Activated effector memory CD4-positive, alpha-beta T cell treated with Interleukin-2 at 50 U/mL for 16 hours (primary cell): ENCODE results near the gene CLIC6.

Experiments
- DNase-seq: peaks from one replicate; pipeline ENCODE4 v3.0.0-alpha.2; 2020

CLIC6 gene

DNA sequence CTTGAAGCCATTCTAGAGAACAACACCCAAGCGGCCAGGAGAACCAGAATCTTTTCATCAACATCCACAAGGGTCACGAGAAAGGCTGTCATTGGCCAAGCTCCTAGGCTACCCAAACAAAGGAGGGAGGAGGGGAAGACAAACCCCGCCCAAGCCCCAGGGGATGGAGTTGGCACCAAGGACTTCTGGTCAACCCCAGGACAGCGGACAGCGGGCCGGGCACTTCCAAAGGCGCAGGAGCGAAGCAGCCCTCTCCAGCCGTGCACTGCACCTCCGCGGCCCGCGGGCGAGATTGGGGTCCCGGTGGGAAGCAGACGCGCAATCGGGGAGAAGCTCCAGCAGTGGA, at the start of gene CLIC6:
TSS of gene CLIC6 (plus strand) at position 192 of the 346 bp plus-strand sequence. CDS start 395 bp downstream, outside the sequence.
- DNase-seq = no peak

DNA sequence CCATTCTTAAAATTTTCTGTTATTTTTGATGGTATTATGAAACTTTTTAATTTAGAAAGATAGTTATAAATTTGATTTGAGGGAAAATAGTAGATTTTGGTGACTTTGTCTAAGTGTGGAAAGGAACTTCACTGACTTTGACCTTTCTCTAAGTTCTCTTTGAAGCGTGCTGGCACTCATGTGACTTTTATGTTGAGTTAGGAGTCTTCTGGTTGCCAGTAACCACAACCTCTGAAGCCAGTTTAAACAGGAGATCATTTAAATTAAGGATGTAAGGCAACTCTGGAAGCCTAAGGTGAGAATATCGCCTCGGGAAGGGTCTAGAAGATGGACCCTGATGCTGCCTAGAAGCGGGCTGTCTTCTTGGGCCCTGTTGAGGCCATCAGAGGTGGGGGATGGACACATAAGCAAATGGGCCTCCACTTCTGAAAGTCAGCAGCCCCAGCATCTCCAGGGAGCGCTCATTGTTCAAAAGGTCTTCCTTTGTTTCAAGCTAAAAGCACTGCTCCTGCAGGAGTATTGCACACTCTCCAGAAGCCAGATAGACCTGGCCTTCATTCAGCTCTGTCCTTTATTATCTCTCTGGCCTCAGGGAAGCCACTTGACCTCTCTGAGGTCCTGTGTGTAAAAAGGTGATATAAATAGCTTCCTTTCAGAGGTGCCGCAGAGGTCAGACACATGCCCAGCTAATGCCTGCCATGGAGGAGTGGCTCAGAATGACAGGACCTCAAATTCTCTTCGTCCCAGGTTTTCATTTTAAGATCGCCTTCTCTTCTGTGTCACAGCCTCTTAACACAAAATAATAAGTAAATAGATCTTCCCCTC, 48.7 kb upstream of the CLIC6 start:
- DNase-seq = no peak

DNA sequence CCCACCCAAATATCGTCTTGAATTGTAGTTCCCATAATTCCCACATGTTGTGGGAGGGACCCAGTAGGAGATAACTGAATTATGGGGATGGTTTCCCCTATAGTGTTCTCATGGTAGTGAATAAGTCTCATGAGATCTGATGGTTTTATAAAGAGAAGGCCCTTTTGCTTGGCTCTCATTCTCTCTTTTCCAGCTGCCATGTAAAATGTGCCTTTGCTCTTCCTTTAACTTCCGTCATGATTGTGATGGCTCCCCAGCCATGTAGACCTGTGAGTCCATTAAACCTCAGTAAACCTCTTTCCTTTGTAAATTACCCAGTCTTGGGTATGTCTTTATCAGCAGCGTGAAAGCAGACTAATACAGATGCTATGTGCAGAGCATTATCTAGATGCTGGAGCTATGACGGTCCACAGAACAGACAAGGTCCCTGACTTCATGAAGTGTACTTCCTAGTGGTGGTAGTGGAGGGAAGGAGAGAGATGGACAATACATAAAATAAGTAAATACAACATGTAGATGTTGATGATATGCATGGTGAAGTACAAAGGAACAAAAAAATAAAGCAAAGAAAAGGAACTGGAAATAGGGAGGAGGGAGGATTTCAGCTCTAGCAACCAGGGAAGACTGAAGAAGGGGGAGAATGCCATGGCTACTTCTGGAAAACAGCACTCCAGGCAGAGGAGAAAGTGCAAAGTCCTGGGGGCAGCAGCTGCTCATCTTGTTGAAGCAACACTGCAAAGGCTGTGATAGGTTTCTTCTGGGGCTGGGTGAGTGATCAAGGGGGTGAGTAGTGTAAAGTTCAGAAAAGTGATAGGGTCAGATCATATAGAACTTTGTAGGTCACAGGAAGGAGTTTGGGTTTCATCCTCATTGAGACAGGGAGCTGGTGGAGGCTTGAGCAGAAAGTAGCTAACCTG, 47.1 kb upstream of the CLIC6 start:
- no peak for DNase-seq

DNA sequence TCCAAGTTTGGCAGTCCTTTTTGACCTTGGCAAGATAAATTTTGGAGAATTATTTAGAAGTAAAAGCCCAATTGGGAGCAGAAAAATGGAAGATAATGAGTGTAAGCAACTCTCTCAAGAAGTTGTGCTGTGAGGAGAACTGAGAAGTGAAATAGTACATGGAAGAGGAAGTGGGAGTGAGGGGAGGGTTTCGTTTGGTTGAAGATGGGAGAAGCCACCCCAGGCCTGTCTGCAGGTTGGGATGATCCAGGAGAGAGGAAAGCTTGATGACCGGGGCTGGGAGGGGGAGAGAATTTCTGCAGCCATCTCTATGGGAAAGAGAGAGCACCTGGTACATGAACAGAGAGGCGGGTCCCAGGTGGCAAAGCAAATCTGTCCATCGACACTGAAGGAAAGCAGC, 45.3 kb upstream of the CLIC6 start:
- no peak for DNase-seq

DNA sequence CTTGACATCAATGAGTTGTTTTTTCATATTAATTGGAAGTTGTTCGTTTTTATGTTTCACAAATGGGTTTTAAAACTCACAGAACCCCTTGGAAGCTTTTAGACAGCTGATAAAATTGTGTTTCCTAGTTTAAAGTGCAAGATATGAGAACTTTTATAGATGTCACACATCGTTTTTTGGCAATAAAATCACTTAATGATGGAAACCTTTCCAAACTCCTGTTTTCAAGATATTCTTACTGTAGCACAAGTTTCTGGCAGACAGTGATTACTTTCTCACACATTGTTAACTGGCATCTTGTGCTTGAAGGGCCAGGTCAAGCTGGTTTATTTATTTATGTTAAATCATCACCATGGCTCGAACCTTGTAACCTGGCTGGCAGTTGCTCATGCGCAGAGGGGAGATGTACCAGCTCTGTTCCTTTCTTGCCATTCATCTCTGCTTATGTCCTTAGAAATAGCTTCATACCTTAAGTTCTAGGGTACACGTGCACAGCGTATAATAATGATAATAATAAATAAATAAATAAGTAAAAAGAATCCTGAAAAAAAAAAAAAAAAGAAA, 43.7 kb upstream of the CLIC6 start:
- DNase-seq = no peak

DNA sequence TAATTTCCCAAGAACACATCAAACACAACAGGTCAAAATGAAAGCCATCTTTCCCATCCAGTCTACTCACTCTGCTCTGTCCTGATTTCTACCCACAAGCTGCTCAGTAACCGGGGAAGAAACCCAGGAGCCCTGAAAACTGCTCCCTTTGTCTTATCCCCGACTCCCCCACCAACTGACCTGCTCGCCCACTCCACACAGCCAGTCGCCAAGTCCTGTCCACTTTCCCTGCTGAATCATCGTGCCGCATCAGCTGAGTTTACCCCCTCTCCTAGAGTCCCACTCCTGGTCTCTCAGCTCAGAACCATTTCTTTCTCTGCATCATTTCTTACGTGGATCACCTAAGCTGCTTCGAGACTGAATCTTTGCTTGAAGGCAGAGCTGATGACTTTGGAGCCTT, 42.7 kb upstream of the CLIC6 start:
- DNase-seq = no peak

DNA sequence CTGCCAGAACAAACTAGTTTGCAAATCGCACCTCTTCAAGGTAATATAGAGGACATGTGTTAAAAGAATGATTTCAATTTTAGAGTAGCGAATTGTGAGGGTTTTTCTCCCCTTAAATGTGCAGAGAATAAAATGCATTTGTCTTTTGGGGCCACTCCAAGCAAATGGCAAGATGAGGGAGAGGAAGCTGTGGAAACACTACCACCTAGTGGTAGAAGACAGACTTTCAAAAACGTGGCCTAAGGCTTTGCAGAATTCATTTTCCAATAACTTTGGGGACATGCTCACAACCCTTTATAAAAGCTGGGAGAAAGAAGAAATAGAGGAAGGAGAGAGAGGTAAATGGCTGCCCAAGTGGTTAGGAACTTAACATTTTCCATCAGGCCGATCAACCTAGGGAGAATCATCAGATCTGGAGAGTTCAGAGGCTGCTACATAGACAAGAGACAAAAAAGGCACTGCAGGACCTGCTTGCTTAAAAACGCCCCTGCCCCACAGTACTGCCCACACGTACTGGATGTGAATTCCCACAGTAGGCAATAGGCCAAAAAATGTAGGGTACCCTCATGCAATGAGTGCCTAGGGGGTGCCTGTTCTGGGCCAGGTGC, 38.2 kb upstream of the CLIC6 start:
- DNase-seq = no peak

DNA sequence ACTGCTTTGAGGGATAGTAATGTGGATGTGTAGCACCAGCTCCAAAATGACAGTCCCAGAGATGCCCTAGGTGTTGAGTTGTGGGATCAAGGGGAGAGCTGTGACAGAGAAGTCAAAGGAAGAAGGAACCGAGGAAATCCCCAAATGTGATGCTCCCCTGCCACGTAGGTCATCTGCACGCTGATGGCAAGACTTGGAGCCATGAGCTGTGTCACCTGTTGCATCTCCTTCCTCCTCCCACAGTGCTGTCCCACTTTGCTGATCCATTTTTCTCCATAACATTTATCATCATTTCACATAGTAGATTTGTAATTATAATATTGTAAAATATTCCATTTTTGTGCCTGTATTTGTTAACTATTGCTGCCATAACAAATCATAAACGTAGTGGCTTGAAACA, 36.3 kb upstream of the CLIC6 start:
- DNase-seq = no peak

DNA sequence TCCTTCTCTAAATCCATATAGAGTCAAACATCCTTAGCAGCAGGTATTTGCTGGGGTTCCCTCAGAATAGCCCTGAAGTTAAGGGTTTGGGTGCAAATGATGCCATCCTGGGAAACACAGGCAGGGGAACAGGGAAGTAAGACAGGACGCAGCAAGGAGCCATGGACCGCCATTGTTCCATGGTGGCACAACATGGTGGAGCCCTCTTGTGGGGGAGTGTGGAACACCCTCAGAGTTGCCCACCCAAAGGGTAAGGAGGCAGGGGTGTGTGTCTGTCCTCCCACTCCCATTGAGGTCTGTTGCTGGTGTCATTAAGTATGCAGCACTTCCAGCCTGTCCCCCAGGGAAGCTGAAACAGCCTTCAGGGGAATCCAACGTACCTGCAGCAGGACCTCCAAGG, 33.5 kb upstream of the CLIC6 start:
- no peak for DNase-seq

DNA sequence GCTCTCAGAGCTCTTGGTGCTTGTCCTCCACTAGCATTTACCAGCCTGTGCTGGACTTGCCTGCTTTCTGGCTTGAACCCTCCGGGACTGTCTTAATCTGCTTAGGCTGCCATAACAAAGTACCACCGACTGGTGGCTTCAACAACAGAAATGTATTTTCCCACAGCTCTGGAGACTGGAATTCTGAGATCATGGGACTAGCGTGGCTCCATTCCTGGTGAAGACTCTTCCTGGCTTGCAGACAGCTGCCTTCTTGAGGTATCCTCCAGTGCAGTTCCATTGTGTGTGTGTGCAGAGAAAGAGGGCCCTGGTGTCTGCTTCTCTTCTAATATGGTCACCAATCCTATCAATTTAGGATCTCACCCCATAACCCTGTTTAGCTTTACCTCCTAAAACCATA, 31.8 kb upstream of the CLIC6 start:
- DNase-seq = no peak

DNA sequence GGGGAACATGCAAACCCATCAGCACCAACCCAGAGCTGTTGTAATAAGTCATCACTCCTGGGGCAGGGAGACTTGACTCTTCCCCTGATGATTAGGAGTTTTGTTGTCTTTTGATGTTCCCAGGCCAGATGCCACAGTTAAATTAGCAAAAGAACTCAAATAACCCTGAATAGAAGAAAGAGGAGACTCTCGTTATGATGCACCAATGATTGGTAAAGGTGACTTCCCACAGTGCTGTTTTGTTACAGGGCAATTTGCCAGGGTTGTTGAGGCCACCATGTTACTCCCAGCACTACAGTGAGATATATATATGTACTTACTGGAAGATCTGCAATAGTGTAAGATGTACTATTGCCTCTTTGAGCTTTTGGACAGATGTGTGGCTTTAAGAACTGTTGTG, 29.5 kb upstream of the CLIC6 start:
- no peak for DNase-seq

DNA sequence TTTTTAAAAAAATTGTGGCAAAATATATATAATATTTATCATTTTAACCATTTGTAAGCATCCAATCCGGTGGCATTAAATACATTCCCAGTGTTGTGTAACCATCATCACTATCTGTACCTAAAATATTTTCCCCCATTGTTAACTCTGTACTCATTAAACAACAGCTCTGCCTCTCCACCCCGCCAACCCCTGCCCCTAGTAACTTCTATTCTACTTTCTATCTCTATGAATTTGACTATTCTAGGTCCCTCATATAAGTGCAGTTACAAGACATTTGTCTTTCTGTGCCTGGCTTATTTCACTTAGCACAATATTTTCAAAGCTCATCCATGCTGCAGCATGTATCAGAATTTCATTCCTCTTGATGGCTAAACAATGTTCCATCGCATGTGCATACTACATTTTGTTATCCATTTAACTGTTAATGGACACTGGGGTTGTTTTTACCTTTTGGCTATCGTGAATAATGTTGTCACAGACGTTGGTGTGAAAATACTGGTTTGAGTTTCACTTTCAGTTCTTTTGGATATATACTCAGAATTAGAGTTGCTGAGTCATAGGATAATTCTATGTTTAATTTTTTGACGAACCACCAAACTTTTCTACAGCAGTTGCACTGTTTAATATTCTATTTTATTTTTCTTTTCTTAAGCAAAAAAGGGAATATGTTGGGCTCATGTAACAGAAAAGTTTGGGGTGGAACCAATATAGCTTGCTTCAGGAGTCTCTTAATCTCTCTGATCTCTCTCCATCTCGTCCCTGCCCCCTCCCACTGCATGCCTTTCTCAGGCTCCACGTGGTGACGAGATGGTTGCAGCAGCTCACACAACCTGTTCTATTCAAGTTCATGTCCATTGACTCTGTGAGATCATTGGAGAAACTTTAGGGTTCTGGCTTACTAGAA, 28.7 kb upstream of the CLIC6 start:
- no peak for DNase-seq

DNA sequence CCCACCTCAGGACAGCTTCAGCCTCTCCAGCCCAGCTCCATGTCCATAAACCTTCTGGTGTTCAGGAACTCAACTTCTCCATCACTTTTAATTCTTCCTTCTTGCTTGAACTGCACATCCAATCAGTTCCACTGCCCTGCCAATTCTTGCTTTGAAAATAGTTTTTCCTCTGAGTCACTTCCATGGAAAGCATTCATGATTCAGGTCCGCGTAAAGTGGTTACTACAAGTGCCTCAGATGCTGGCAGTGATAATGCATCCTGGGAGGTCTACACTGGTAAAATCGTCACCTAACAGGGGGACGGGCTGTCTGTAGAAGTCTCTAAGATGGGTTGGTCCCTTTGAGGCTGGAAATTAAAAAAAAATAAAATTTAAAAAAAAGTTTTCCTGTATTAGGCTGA, 27.9 kb upstream of the CLIC6 start:
- no peak for DNase-seq

DNA sequence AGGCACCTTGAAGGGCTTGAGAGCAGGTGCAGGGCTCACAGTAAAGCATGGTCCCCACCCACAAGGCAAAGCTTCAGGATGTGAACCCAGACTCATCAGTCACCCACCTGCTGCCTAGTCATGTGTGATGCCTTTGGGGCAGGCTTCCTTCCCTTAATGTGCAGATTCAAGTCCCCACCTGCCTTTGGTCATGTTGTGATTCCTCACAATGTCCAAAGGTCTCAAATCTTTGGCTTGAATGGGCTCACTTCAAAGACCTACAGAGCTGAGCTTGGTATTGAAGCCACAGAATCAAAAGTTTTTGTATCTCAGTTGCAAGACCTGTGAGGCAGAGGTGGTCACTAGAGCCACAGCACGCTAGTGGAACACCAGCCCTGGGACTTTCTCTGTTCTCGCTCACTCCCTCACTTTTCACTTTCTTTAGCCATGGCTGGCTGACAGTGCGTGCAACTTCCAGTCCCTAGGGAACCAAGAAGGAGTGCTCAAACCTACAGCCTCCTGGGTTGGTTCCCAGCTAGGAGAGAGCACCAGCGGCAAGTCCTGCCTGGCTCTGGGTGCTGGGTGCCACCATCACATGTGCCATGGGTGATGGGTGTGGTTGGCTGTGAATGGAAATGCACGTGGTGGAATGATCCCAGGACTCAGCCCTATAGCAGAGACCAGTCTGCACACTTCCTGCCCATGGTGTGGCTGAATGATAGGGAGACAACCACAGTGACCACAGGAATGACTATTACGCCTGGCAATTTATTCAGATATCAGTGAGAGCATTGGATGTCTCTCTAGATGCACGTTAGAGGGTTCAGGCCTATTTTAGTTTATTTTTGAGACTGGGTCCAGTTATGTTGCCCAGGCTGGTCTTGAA, 26.4 kb upstream of the CLIC6 start:
- no peak for DNase-seq

DNA sequence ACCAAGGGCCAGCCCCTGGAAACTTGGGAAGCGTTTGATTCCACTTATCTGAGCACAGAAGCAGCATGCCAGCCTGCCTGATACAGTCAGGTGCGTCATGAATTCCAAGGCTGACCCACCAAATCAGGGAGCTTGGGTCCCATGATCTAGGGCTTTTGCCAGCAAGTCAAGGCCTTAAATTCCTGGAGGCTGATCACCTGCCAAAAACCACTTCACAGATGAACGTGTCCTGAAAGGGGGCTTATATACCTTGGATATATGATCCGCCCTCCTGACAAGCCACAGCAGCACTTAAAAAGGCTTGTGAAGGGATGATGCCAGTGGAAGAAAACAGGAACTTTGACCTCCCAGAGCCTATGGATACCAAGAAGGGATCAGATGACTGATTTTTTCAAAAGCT, 24.0 kb upstream of the CLIC6 start:
- DNase-seq = no peak

DNA sequence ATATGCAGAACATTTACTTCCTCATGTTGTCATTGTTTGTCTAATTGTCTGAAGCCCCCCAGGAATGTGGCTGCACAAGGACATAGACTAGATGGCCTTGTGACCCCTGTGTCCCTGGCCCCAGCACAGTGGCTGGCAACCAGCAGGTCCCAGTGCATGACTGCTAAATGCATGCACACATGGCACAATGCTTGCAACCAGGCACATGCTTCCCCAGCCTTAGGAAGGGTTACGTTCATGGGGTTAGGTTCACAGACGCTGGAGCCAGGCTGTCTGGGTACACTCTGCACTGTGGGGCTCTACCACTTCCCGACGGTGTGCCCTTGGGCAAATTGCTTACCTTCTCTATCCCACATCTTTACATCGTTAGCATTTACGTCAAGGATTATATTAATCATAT, 21.2 kb upstream of the CLIC6 start:
- DNase-seq = no peak

DNA sequence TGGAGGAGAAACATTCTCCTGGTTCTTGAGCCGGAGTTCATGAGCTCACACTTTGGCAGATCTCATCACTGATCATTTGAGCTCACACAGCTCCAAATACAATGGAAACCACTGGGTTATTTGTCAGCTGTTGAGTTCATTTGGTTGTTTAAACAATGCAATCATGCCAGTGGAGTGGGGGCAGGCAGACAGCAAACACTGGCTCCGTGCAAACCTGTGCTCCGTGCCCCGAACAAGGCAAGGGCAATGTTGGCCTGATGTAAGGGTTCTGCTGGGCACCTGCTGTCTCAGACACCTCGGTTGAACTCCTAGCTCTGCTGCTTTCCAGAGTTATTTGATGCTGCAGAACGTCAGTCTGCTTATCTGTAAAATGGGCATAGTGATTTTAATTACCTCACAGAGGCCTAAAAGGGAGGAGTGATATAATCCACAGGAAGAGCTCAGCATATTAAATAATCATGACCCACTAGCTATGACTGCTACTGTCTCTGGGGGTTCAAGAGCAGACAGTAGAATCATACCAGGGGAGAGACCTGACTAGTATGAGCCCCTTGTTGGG, 20.0 kb upstream of the CLIC6 start:
- DNase-seq = no peak

DNA sequence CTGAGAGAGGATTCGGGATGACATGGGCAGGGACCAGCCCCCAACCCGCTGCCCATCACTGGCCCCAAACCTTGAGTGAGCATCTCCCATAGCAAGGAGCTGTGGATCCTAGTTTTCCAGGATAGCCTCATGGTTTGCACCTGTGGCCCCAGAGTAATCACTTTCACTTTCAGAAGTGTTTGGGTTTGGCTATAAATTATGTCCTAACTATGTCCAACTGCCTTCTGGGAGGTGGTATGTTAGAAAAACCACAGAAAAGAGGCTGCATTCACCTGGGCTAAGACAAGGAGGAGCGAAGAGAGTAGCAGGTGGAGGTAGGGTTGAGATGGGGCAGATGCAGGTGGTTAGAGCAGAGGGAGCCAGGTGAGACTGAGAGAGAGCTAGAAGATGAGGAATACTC, 19.4 kb upstream of the CLIC6 start:
- DNase-seq = no peak

DNA sequence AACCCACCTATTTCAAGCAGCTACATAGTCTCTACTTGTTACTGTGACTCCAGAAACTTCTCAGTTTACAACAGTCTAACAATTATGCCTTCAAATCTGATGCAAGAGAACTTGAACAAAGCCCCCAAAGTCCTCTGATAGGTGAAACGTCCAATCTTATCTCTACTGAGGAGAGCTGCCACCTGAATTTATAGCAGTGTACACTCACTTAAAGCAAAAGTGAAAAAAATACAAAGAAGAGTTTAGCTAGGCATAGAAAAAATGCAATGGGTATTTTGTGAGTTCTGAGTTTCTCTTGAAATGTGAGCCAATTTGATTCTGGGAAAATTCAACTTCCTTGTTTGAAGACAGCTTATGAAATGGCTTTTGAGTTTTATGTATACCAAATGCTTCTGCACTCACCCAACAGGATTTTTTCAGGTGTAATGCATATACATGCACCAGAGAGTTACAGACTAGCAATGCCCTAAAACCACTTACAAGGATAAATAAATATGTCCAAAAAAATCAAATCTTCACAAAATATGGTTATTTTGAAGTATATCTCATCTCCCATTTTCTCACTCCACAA, 17.8 kb upstream of the CLIC6 start:
- no peak for DNase-seq

DNA sequence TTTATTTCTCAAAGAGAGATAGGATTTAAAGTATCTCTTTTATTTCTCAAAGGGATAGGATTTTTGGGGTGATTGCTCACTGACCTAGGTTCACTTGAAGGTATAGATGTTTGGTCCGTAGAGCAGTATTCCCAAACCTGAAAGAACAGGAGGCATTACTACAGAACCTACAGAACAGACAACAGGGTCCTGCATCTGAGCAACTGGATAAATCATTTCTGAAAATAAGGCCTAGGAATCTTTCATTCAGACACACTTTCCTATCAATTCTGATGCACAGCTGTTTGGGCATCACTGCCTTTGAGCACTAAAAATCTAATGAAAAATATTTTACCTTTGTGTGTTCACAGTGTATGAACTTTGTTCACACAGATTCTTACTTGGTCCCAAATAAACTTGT, 17.2 kb upstream of the CLIC6 start:
- DNase-seq = no peak

DNA sequence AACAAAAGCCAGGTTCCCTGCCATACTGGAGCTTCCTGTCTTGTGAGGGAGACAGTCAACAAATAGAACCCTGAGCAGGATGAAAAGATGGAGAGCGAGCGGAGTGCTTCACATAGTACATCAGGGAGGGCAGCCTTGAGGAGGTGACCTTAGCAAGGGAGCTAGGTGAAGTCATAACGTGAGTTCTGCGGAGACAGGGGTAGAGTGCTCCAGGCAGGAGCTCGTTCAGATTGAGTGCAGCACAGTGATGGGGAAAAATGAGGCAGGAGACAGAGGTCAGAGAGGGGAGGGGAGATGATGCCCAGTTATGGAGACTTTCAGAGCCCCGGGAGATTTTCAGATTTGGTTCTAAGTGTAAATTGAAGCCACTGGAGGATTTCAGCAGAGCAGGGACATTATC, 15.3 kb upstream of the CLIC6 start:
- DNase-seq = no peak
